ENCODE results near the gene CYP19A1. TPM values are rescaled to one million over a fixed set of nuclear protein-coding genes. Genes with fewer than 3 reads are reported as not detected.

Gene CYP19A1
- total and polyA plus RNA-seq, 10 of the 15 experiments (the other 5 are each of a cell fraction or from before 2014, with no cell fraction given) = 0.08 to 1.8 (median 0.70) TPM

DNA sequence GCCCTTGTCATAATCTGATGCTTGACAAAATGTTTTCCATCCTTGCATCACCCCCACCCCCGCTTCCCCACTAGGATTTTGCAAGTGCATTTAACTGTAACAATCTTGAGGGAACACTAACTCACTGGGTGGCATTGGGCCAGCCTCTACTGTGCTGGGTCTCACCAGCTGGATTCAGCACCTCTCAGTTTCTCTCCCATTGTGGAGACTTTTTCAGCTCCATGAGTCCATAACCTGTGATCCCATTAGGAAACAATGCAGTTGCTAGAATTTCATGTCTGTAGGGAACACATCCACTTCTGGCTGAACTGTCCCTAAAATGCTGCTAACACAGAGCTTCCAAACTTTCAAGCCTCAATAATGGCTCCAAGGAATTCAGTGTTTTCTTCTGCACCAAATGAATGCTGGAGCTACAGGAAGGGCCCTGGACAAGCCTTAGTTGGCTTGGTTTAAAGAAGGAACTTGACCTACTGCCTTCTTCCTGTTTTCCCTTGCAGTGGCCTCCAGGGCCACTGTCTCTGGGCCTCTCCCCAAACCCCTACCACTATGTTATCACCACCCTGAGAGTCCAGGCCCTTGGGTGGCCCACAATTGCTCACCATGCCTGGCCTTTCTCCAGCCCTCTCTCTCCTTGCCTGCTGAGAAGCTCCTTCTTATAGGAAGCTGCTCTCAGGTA, 15.6 kb downstream of the CYP19A1 start:
- BruUV-seq (replicated peaks) = no TSS peak
- no peaks in the 10 kb centered on the region for H3K36me3 ChIP-seq (ENCODE audit: control insufficient read depth in 2 of 2, insufficient read depth in 2 of 2, low read length in 1 of 2)
- 10% methylated on average over 1 of the region's 1 CpG for WGBS (ENCODE audit: insufficient coverage, insufficient replicate concordance, low lambda C conversion rate, missing lambda C conversion rate)
- H3K4me1 ChIP-seq (ENCODE audit: control insufficient read depth, insufficient read depth, low read length) = no peaks in the 10 kb centered on the region
- intact Hi-C loops (cut with micrococcal nuclease; ENCODE audit: unreplicated experiment) (no loop called here), in situ Hi-C loops (cut with MboI) (no loop called here)
- no peak overlapping the region for H3K4me3 ChIP-seq
- H3K79me2 ChIP-seq (ENCODE audit: control insufficient read depth, insufficient read depth, low read length) = no peaks in the 10 kb centered on the region
- no peak overlapping the region for H3K27ac ChIP-seq (ENCODE audit: control insufficient read depth, insufficient read depth)
- CTCF ChIA-PET = no interaction called here
- no peaks in the 10 kb centered on the region for H3K9me3 ChIP-seq (replicated peaks; ENCODE audit: control insufficient read depth, insufficient read depth, low read length)
- FAIRE-seq (no peak), ATAC-seq (no peak), DNase-seq (ENCODE audit: low read depth, low spot score) (no peak)
- H2AFZ ChIP-seq (ENCODE audit: control insufficient read depth, low read depth, low read length) = no peak overlapping the region
- peaks cover 6% of the 10 kb centered on the region in 2 experiments for H3K27me3 ChIP-seq (replicated peaks in 1 of 2; ENCODE audit: control insufficient read depth in 2 of 2, insufficient read depth in 2 of 2, low read length in 1 of 2)
- no peaks in the 10 kb centered on the region; the same call in 1 of the 2 replicates for H4K20me1 ChIP-seq (ENCODE audit: control insufficient read depth, insufficient read depth)
- SMC1A ChIA-PET (ENCODE audit: uncharacterized antibody, unreplicated experiment) = interaction anchor here (0.6 kb wide), 1 partner anchor 363 kb away, joined by 4 read pairs; no protein-coding TSS in a partner anchor
- H3K4me2 ChIP-seq (ENCODE audit: control insufficient read depth, insufficient read depth) = no peak overlapping the region
- RAD21 ChIA-PET (ENCODE audit: unreplicated experiment) = no interaction called here
- no peak overlapping the region for H3K9ac ChIP-seq (ENCODE audit: control insufficient read depth, insufficient read depth, low read length)
- no peak for TF ChIP-seq CREB1 (IDR thresholded peaks at IDR 0.05; ENCODE audit: low read depth)
- POLR2A ChIA-PET = no interaction called here

DNA sequence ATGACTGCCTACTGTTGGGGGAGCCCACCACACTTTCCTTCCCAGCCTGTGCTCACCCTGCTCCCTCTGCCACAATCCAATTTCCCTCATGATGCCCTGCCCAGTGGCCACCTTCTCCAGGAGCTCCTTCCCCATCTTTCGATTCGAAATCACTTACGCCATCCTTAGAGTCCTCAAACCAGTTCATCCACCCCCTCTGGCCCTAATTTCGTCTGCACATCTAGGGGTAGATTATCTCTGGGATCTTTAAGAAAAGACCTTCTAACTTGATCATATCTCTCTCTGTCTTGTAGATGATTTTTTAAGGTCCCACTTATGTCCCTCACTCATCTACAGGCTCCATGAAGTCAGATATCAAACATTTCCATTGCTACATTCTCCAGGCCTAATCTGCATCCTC, 17.1 kb downstream of the CYP19A1 start:
- no peak overlapping the region for H2AFZ ChIP-seq (ENCODE audit: control insufficient read depth, low read depth, low read length)
- no peaks in the 10 kb centered on the region for H4K20me1 ChIP-seq (ENCODE audit: control insufficient read depth, insufficient read depth)
- H3K9ac ChIP-seq (ENCODE audit: control insufficient read depth, insufficient read depth, low read length) = no peak overlapping the region
- H3K4me2 ChIP-seq (ENCODE audit: control insufficient read depth, insufficient read depth) = no peak overlapping the region
- FAIRE-seq (no peak), DNase-seq (ENCODE audit: low read depth, low spot score) (no peak), ATAC-seq (no peak)
- TF ChIP-seq SUZ12 (IDR thresholded peaks at IDR 0.05; ENCODE audit: unreplicated experiment) (no peak), ZNF217 (IDR thresholded peaks at IDR 0.05) (no peak), MTA3 (IDR thresholded peaks at IDR 0.05; ENCODE audit: borderline replicate concordance, low read length) (no peak), SMARCA5 (IDR thresholded peaks at IDR 0.05) (no peak)
- TF ChIP-seq, protein P1, sequence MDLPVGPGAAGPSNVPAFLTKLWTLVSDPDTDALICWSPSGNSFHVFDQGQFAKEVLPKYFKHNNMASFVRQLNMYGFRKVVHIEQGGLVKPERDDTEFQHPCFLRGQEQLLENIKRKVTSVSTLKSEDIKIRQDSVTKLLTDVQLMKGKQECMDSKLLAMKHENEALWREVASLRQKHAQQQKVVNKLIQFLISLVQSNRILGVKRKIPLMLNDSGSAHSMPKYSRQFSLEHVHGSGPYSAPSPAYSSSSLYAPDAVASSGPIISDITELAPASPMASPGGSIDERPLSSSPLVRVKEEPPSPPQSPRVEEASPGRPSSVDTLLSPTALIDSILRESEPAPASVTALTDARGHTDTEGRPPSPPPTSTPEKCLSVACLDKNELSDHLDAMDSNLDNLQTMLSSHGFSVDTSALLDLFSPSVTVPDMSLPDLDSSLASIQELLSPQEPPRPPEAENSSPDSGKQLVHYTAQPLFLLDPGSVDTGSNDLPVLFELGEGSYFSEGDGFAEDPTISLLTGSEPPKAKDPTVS (IDR thresholded peaks at IDR 0.05; ENCODE audit: low read depth, low read length) = no peak
- no peaks in the 10 kb centered on the region for H3K4me1 ChIP-seq (ENCODE audit: control insufficient read depth, insufficient read depth, low read length)
- 32% methylated on average over 4 of the region's 4 CpGs for whole genome bisulfite sequencing (ENCODE audit: insufficient coverage, insufficient replicate concordance, low lambda C conversion rate, missing lambda C conversion rate)
- H3K27me3 ChIP-seq (replicated peaks in 1 of 2; ENCODE audit: control insufficient read depth in 2 of 2, insufficient read depth in 2 of 2, low read length in 1 of 2) = peaks cover 6% of the 10 kb centered on the region in 2 experiments
- H3K27ac ChIP-seq (ENCODE audit: control insufficient read depth, insufficient read depth) = no peak overlapping the region
- in situ Hi-C loops (cut with MboI) = no loop called here
- H3K79me2 ChIP-seq (ENCODE audit: control insufficient read depth, insufficient read depth, low read length) = no peaks in the 10 kb centered on the region
- RAD21 ChIA-PET (ENCODE audit: unreplicated experiment) = no interaction called here
- SMC1A ChIA-PET (ENCODE audit: uncharacterized antibody, unreplicated experiment) = no interaction called here
- CTCF ChIA-PET = no interaction called here
- no peaks in the 10 kb centered on the region for H3K36me3 ChIP-seq (ENCODE audit: control insufficient read depth in 2 of 2, insufficient read depth in 2 of 2, low read length in 1 of 2)
- intact Hi-C loops (cut with micrococcal nuclease; ENCODE audit: unreplicated experiment) = no loop called here
- no peaks in the 10 kb centered on the region for H3K9me3 ChIP-seq (replicated peaks; ENCODE audit: control insufficient read depth, insufficient read depth, low read length)
- no TSS peak for BruUV-seq (replicated peaks)
- no peak overlapping the region for H3K4me3 ChIP-seq
- POLR2A ChIA-PET = interaction anchor here (0.6 kb wide), 1 partner anchor 191 kb away, joined by 3 read pairs; no protein-coding TSS in a partner anchor
